ENCODE data around the gene PDZD7.

DNA sequence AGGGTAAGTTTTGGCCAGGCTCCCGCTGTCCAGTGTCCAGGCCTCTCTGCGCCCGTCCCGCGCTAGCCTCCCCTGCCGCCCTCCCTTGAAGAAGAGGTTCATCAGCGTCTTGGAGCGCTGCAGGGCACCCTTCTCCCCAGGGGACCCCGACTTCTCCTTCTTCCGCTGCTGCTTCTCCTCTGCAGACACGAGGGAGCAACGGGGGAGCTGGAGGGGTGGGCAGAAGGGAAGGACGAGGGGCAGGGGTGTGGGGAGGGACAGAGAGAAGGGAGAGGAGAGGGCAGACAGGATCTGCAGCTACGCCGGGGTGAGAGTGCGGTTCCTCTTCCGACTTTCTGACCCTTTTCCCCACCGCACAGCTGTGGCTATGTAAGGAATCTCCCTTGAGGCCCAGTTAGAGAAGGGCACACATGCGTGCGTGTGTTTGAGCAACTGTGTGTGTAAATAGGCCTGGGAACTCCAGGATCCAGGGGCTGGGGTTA is 12.8 kb downstream of the PDZD7 start:
- TF ChIP-seq TAF1 (conservative IDR thresholded peaks at IDR 0.05) (no peak), EGR1 (IDR thresholded peaks at IDR 0.05; ENCODE audit: low read depth in 2 of 2) (no peak), RAD21 (IDR thresholded peaks at IDR 0.05) (no peak), SP1 (IDR thresholded peaks at IDR 0.05) (no peak), JUND (IDR thresholded peaks at IDR 0.05) (no peak), GABPA (IDR thresholded peaks at IDR 0.05 in 1 of 2, conservative IDR thresholded peaks at IDR 0.05 in 1 of 2) (no peak), FOXA2 (IDR thresholded peaks at IDR 0.05) (no peak), YY1 (IDR thresholded peaks at IDR 0.05) (no peak), FOXA1 (IDR thresholded peaks at IDR 0.05) (no peak)
- TF ChIP-seq, protein P1, sequence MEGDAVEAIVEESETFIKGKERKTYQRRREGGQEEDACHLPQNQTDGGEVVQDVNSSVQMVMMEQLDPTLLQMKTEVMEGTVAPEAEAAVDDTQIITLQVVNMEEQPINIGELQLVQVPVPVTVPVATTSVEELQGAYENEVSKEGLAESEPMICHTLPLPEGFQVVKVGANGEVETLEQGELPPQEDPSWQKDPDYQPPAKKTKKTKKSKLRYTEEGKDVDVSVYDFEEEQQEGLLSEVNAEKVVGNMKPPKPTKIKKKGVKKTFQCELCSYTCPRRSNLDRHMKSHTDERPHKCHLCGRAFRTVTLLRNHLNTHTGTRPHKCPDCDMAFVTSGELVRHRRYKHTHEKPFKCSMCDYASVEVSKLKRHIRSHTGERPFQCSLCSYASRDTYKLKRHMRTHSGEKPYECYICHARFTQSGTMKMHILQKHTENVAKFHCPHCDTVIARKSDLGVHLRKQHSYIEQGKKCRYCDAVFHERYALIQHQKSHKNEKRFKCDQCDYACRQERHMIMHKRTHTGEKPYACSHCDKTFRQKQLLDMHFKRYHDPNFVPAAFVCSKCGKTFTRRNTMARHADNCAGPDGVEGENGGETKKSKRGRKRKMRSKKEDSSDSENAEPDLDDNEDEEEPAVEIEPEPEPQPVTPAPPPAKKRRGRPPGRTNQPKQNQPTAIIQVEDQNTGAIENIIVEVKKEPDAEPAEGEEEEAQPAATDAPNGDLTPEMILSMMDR (IDR thresholded peaks at IDR 0.05; ENCODE audit: low read depth, low read length, missing input control) = no peak
- TF ChIP-seq, protein P2, sequence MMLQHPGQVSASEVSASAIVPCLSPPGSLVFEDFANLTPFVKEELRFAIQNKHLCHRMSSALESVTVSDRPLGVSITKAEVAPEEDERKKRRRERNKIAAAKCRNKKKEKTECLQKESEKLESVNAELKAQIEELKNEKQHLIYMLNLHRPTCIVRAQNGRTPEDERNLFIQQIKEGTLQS (IDR thresholded peaks at IDR 0.05) = no peak
- TF ChIP-seq, protein P3, sequence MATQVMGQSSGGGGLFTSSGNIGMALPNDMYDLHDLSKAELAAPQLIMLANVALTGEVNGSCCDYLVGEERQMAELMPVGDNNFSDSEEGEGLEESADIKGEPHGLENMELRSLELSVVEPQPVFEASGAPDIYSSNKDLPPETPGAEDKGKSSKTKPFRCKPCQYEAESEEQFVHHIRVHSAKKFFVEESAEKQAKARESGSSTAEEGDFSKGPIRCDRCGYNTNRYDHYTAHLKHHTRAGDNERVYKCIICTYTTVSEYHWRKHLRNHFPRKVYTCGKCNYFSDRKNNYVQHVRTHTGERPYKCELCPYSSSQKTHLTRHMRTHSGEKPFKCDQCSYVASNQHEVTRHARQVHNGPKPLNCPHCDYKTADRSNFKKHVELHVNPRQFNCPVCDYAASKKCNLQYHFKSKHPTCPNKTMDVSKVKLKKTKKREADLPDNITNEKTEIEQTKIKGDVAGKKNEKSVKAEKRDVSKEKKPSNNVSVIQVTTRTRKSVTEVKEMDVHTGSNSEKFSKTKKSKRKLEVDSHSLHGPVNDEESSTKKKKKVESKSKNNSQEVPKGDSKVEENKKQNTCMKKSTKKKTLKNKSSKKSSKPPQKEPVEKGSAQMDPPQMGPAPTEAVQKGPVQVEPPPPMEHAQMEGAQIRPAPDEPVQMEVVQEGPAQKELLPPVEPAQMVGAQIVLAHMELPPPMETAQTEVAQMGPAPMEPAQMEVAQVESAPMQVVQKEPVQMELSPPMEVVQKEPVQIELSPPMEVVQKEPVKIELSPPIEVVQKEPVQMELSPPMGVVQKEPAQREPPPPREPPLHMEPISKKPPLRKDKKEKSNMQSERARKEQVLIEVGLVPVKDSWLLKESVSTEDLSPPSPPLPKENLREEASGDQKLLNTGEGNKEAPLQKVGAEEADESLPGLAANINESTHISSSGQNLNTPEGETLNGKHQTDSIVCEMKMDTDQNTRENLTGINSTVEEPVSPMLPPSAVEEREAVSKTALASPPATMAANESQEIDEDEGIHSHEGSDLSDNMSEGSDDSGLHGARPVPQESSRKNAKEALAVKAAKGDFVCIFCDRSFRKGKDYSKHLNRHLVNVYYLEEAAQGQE (IDR thresholded peaks at IDR 0.05) = no peak
- TF ChIP-seq, protein P4, sequence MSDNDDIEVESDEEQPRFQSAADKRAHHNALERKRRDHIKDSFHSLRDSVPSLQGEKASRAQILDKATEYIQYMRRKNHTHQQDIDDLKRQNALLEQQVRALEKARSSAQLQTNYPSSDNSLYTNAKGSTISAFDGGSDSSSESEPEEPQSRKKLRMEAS (IDR thresholded peaks at IDR 0.05) = no peak
- TF ChIP-seq, protein P5, sequence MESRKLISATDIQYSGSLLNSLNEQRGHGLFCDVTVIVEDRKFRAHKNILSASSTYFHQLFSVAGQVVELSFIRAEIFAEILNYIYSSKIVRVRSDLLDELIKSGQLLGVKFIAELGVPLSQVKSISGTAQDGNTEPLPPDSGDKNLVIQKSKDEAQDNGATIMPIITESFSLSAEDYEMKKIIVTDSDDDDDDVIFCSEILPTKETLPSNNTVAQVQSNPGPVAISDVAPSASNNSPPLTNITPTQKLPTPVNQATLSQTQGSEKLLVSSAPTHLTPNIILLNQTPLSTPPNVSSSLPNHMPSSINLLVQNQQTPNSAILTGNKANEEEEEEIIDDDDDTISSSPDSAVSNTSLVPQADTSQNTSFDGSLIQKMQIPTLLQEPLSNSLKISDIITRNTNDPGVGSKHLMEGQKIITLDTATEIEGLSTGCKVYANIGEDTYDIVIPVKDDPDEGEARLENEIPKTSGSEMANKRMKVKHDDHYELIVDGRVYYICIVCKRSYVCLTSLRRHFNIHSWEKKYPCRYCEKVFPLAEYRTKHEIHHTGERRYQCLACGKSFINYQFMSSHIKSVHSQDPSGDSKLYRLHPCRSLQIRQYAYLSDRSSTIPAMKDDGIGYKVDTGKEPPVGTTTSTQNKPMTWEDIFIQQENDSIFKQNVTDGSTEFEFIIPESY (IDR thresholded peaks at IDR 0.05) = no peak
